NT2/D1 (cell line): Measurements from ENCODE around the gene CRISP1.
A peak's percentile ranks its signal among the peaks of the same experiment; 100 is the strongest.
"Not testable (repeated sequence)": the region's sequence is repeated elsewhere in the genome, so short reads cannot be mapped to it uniquely, and the experiment has no call there.

Experiments
- DNase-seq: peaks from one replicate; pipeline ENCODE4 v3.0.0-alpha.2; 2011; ENCODE audit warnings: low read depth, low spot score
- H3K27me3 ChIP-seq: 2 replicates; pipeline ENCODE4 v1.6.0; 2011; ENCODE audit warnings: mild to moderate bottlenecking; ENCODE audit not compliant: insufficient read length, insufficient read depth
- H3K36me3 ChIP-seq: 2 replicates; pipeline ENCODE4 v1.6.1; 2011; ENCODE audit warnings: mild to moderate bottlenecking, low read length, mixed read lengths; ENCODE audit not compliant: insufficient read depth, insufficient read length
- H3K4me1 ChIP-seq: 2 replicates; pipeline ENCODE4 v1.5.1; 2011; ENCODE audit not compliant: insufficient read depth, insufficient read length
- H3K4me3 ChIP-seq: 2 replicates; pipeline ENCODE4 v1.5.1; 2011; ENCODE audit warnings: low read depth; ENCODE audit not compliant: insufficient read length
- H3K9ac ChIP-seq: 2 replicates; pipeline ENCODE4 v1.6.0; 2011; ENCODE audit warnings: low read depth; ENCODE audit not compliant: insufficient read length
- H3K9me3 ChIP-seq: 2 replicates; pipeline ENCODE4 v1.5.1; 2011; ENCODE audit warnings: mild to moderate bottlenecking, low read length; ENCODE audit not compliant: insufficient read depth
- SUZ12 ChIP-seq: IDR thresholded peaks from 2 replicates; pipeline ENCODE4 v1.6.1; 2011; ENCODE audit not compliant: insufficient read length, insufficient read depth; ENCODE audit errors: extremely low read depth
- YY1 ChIP-seq: IDR thresholded peaks from 2 replicates; pipeline ENCODE4 v1.6.1; 2011; ENCODE audit not compliant: insufficient read length, insufficient read depth
- ZNF274 ChIP-seq: IDR thresholded peaks from 2 replicates; pipeline ENCODE4 v1.6.1; 2011; ENCODE audit warnings: mild to moderate bottlenecking, low read depth, low read length

Gene CRISP1

GRCh38 chr6:49806145-49806544 lies 60.2 kb downstream of the CRISP1 start:
- Histone ChIP-seq H3K27me3 (no peaks in the 10 kb centered on the region), H3K9ac (no peak overlapping the region), H3K9me3 (no peaks in the 10 kb centered on the region), H3K4me1 (no peaks in the 10 kb centered on the region), H3K36me3 (no peaks in the 10 kb centered on the region), H3K4me3 (no peak overlapping the region)
- DNase-seq = no peak
- TF ChIP-seq SUZ12 (no peak), YY1 (no peak)

GRCh38 chr6:49805246-49805645 lies 61.1 kb downstream of the CRISP1 start:
- H3K9ac ChIP-seq = no peak overlapping the region
- DNase-seq = no peak
- H3K36me3 ChIP-seq = no peaks in the 10 kb centered on the region
- no peaks in the 10 kb centered on the region for H3K4me1 ChIP-seq
- H3K27me3 ChIP-seq = no peaks in the 10 kb centered on the region
- H3K9me3 ChIP-seq = no peaks in the 10 kb centered on the region
- TF ChIP-seq YY1 (no peak), SUZ12 (no peak), ZNF274 (no peak)
- H3K4me3 ChIP-seq = no peak overlapping the region

- no peaks in the 10 kb centered on the region for H3K4me1 ChIP-seq
Observed at GRCh38 chr6:49801525-49801924, 64.8 kb downstream of the CRISP1 start.

GRCh38 chr6:49799090-49799489 lies 67.2 kb downstream of the CRISP1 start:
- Histone ChIP-seq H3K36me3 (no peaks in the 10 kb centered on the region), H3K4me1 (no peaks in the 10 kb centered on the region), H3K9me3 (no peaks in the 10 kb centered on the region), H3K27me3 (no peaks in the 10 kb centered on the region), H3K9ac (no peak overlapping the region), H3K4me3 (no peak overlapping the region)
- no peak for DNase-seq
- TF ChIP-seq SUZ12 = no peak
- TF ChIP-seq ZNF274 = no peak
- TF ChIP-seq YY1 = no peak

More at GRCh38 chr6:49801525-49801924, 64.8 kb downstream of the CRISP1 start:
- DNase-seq = no peak
- Histone ChIP-seq H3K4me3 (no peak overlapping the region), H3K36me3 (no peaks in the 10 kb centered on the region), H3K27me3 (no peaks in the 10 kb centered on the region), H3K9me3 (no peaks in the 10 kb centered on the region), H3K9ac (no peak overlapping the region)
- TF ChIP-seq SUZ12 (no peak), ZNF274 (no peak), YY1 (no peak)

GRCh38 chr6:49796842-49797455 lies 69.4 kb downstream of the CRISP1 start:
- H3K4me1 ChIP-seq, DNase-seq, H3K36me3 ChIP-seq, H3K27me3 ChIP-seq, H3K9ac ChIP-seq, H3K9me3 ChIP-seq: not testable (repeated sequence)
- H3K4me3 ChIP-seq = peak overlapping the region; percentile 47

- Histone ChIP-seq H3K9ac (no peak overlapping the region), H3K27me3 (no peaks in the 10 kb centered on the region), H3K4me3 (no peak overlapping the region), H3K9me3 (no peaks in the 10 kb centered on the region), H3K36me3 (no peaks in the 10 kb centered on the region), H3K4me1 (no peaks in the 10 kb centered on the region)
- no peak for DNase-seq
- TF ChIP-seq ZNF274 (no peak), SUZ12 (no peak), YY1 (no peak)
Observed at GRCh38 chr6:49790341-49790740, 76.0 kb downstream of the CRISP1 start.

GRCh38 chr6:49787176-49787575 lies 79.2 kb downstream of the CRISP1 start, which contains the start of gene PGK2:
TSS of gene PGK2 (minus strand) at chr6:49787285. CDS start at chr6:49787187, 98 bp downstream.
- Histone ChIP-seq H3K4me1 (no peaks in the 10 kb centered on the region), H3K4me3 (no peak within 1 kb of the TSS), H3K9me3 (no peaks in the 10 kb centered on the region), H3K9ac (no peak within 1 kb of the TSS), H3K27me3 (no peaks in the 10 kb centered on the region), H3K36me3 (no peaks in the 10 kb centered on the region)
- DNase-seq = peak; percentile 18
- TF ChIP-seq YY1 (no peak), ZNF274 (no peak), SUZ12 (no peak)

GRCh38 chr6:49784272-49784671 lies 82.1 kb downstream of the CRISP1 start:
- no peaks in the 10 kb centered on the region for H3K36me3 ChIP-seq
- H3K27me3 ChIP-seq = no peaks in the 10 kb centered on the region
- TF ChIP-seq ZNF274 (no peak), YY1 (no peak), SUZ12 (no peak)
- no peaks in the 10 kb centered on the region for H3K9me3 ChIP-seq
- no peak overlapping the region for H3K9ac ChIP-seq
- H3K4me3 ChIP-seq = no peak overlapping the region
- no peaks in the 10 kb centered on the region for H3K4me1 ChIP-seq
- no peak for DNase-seq
